GM21367 (cell line): ENCODE measurements around the gene PCBP3.
"Not testable (repeated sequence)": the region's sequence is repeated elsewhere in the genome, so short reads cannot be mapped to it uniquely, and the experiment has no call there.

ENCODE experiments used
- ATAC-seq: cut with Tn5 transposase; IDR thresholded peaks from one replicate; pipeline ENCODE4 v1.9.1; 2021; ENCODE audit not compliant: unreplicated experiment

The PCBP3 gene

DNA sequence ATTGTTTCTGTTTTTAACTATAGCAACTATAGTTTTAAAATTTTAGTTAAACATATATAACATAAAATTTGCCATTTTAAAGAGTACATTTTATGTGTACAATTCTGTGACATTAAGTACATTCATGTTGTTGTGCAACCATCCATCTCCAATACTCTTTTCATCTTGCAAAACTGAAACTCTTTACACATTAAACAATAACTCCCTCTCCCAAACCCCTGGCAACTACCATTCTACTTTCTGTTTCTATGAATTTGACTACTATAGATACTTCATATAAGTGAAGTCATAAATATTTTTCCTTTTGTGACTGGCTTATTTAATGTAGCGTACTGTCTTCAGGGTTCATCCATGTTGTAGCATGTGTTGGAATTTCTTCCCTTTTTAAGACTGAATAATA, 25.9 kb downstream of the PCBP3 start:
- ATAC-seq = no peak

GRCh38 chr21:45670731-45671130, 27.2 kb downstream of the PCBP3 start:
- ATAC-seq = no peak

GRCh38 chr21:45678790-45679189, 35.3 kb downstream of the PCBP3 start:
- ATAC-seq = not testable (repeated sequence)

DNA sequence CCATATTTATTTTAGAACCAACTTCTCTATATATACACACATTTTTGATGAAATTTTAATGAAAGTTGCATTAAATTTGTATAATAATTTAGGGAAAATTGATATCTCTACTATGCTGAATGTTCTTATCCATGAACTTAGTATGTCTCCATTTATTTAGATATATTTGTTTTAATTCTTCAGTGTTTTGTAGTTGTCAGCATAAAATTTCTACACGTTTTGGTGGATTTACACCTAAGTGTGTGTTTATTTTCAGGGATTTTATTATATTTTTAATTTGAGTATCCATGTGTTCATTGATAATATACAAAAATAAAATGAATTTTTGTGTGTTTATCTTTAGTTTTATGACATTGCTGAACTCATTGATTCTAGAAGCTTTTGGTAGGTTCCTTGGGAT, 36.7 kb downstream of the PCBP3 start:
- ATAC-seq = no peak

GRCh38 chr21:45695086-45695485, 51.6 kb downstream of the PCBP3 start:
- no peak for ATAC-seq

GRCh38 chr21:45698493-45699184, 55.1 kb downstream of the PCBP3 start:
- ATAC-seq = no peak

GRCh38 chr21:45699251-45699942, 55.9 kb downstream of the PCBP3 start:
- ATAC-seq = no peak

GRCh38 chr21:45699966-45700365, 56.4 kb downstream of the PCBP3 start:
- ATAC-seq = no peak

GRCh38 chr21:45700461-45700860, 56.9 kb downstream of the PCBP3 start:
- ATAC-seq = no peak

DNA sequence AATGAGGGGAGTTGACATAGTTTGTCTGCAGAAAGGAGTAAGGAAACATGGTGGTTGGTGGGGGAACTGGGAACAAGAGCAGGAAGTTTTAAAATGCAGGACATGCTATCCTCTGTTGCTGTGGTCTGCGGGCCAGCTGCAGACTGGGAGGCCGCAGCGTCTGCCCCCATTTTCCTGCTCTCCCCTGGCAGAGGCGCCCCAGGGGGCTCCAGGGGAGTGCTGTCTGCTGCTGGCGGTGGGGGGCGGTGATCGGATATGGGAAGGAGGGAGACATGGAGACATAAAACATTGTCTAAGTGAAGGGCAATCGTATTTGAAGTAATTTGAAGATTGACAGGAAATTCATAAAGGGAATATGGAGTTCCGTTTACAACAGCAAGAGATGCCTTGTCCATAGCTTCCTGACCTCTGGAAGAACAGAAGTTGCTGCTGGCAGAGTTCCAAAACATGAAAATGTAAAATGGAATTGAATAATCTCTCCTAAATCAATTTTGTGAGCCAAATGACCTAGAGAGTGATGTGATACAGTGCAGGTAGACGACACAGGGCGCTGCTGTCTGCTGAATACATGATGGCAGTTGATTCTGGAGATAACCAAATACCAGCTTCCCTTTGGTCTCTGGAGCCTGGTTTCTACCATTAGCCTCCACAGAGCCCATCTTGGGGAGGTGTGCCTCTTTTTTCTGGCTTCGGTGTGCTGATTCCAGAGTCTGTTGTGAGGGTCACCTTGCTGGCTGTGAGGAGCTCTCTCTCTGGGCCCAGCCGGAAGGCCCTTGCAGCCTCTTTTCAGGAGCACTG, 61.0 kb downstream of the PCBP3 start:
- no peak for ATAC-seq

DNA sequence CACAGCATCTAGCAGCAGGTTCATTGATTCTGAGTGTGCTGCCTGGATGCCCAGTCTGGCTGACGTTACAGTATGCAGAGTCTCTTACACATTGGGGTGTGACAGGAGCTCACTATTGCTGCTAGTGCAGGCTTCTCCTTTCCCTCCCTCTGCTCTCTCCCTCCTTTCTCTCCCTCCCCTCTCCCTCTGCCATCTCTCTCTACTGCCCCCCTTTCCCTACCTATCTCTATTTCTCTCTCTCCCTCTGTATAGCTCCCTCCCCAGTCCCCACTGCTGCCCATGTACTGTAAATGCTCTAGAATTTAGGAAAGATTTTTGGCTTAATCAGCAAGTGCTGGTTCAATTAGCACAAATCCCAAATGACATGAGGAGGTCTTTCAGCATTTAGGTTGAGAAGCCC, 62.8 kb downstream of the PCBP3 start:
- no peak for ATAC-seq

DNA sequence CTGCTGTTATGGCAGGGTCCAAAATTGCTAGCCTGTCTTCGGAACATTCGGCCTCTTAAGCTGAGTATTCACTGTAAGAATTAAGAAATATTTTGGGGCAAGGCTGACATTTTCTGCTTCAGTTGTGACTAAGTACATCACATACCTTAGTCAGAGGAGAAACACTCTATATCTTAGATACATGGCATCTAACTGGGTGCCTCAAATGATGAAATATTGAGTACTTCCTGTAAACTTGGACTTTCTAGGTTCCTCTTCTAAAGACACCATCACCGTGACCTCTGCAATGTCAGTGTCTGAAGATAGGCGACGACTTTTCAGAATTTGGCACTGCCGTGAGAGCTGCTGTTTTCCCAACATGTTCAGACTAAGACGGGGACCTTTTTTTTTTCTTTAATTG, 65.6 kb downstream of the PCBP3 start:
- ATAC-seq = no peak

GRCh38 chr21:45709696-45710268, 66.3 kb downstream of the PCBP3 start:
- ATAC-seq = no peak

DNA sequence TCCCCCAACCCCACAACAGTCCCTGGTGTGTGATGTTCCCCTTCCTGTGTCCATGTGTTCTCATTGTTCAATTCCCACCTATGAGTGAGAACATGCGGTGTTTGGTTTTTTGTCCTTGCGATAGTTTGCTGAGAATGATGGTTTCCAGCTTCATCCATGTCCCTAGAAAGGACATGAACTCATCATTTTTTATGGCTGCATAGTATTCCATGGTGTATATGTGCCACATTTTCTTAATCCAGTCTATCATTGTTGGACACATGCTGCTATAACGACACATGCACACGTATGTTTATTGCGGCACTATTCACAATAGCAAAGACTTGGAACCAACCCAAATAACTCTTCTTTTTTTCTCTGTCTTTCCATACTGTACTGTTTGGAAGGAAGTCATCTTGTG, 66.8 kb downstream of the PCBP3 start:
- not testable (repeated sequence) for ATAC-seq

DNA sequence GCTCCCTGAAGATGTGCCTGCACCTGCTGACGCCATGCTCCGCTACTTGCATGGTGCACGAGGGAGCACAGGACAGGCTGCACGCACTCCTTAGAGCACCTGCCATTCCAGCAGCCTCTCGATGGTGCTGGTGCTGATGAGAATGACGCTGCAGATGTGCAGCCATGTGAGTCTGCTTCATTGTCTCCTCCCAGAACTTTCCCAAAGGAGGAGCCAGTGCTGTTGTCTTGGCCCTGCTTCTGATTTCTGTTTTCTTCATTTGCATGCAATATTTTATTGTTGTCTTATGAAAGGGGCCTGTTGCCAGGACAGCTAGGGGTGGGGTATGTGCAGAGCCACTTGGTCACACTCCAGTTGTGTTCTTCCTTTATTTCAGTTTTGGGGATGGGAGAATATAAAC, 70.1 kb downstream of the PCBP3 start:
- ATAC-seq = no peak

GRCh38 chr21:45715441-45715840, 71.9 kb downstream of the PCBP3 start:
- ATAC-seq = no peak

GRCh38 chr21:45718413-45718812, 74.9 kb downstream of the PCBP3 start:
- no peak for ATAC-seq

GRCh38 chr21:45719177-45719802, 75.8 kb downstream of the PCBP3 start:
- ATAC-seq = no peak

DNA sequence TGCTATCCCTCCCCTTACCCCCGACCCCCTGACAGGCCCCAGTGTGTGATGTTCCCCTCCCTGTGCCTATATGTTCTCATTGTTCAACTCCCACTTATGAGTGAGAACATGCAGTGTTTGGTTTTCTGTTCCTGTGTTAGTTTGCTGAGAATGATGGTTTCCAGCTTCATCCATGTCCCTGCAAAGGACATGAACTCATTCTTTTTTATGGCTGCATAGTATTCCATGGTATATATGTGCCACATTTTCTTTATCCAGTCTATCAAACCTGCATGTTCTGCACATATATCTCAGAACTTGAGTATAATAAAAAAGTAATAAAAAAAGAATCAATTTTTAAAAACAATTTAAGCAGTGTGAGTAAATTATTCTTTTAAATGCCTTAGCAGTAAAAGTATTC, 76.7 kb downstream of the PCBP3 start:
- not testable (repeated sequence) for ATAC-seq

DNA sequence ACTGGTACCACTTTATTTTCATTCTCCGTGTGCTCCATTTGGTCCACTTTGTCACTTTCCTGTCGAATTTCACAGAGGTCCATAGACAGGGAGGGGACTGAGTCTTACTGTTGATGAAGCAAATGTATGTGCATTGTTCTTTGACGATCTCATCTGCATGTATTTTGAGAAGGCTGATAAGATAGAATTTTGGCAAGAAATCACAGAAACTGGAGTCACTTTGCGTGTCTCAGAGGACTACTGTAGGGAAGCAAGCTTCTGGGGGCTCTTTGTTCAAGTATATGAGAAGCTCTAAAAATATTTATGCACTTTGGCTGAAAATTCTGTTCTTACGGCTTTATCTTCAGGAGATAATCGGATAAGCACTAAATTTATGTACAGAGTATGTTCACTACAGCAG, 78.1 kb downstream of the PCBP3 start:
- no peak for ATAC-seq
